ENCODE measurements around the gene FGF8.

DNA sequence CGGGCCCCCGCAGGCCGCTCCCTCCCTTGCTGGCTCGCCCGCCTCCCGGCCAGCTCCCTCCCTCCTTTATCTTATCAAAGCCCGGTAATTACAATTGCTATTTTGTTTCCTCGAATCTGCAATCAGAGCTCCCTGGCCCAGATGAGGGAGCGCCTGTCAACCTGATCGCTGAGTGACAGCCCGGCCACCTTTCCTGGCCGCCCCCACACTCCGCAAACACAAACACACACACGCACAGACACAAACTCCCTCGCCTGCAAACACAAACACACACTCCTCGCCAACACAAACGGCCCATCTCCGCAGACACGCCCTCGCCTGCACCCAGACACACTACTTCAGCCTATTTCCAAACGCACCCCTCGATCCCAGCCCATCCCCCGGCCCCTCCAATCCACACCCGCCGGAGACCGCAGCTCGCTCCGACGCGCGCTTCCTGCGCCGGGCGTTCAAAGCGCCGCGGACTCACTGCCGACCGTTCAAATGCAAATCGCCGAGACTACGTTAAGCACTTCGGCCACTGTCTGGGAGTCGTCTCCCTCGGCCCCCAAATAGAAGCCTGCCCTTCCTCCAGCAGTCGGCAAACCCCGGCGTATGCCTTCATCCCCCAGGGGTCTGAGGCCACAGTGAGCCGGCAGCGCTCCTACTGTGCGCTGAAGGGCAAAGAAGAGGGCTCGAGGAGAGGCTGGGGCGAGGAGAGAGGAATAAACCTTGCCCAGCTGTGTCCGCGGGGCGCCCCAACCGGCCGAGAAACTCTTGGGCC, 3.0 kb upstream of the FGF8 start:
- TF ChIP-seq FOXP2 (optimal IDR thresholded peaks at IDR 0.05; ENCODE audit: control extremely low read depth, extremely low read length, insufficient read depth) (no peak), POLR2AphosphoS5 (IDR thresholded peaks at IDR 0.05; ENCODE audit: borderline replicate concordance, low read depth, low read length) (no peak)
